Heart left ventricle (tissue), 16 donors: ENCODE results near the gene CYP26A1. TPM values are rescaled to one million over a fixed set of nuclear protein-coding genes. Genes with fewer than 3 reads are reported as not detected.

Experiments
- ATAC-seq, 4 donors: fragments of 200-7000 bp; cut with Tn5 transposase; one replicate each; pipeline ENCODE4 v1.9.1; 2020 to 2022; ENCODE audit warnings: moderate library complexity in 4 of 4, mild to moderate bottlenecking in 3 of 4, moderate number of reproducible peaks in 1 of 4
- DNase-seq, 5 donors: peaks; one replicate each; pipeline ENCODE4 v3.0.0-alpha.2; 2020
- H3K27ac ChIP-seq, 12 donors: fragments of 200-600 bp; sonication (generic) in 4 of 12; one replicate each; pipeline versions ENCODE4 v1.5.0 to v1.8.0; 2016 to 2022; ENCODE audit warnings: mild to moderate bottlenecking in 2 of 12
- H3K27me3 ChIP-seq, 9 donors: fragments of 200-600 bp; sonication (generic) in 2 of 9; one replicate each; pipeline versions ENCODE4 v1.5.1 to v1.8.0; 2016 to 2022; ENCODE audit warnings: mild to moderate bottlenecking in 3 of 9
- H3K36me3 ChIP-seq, 9 donors: fragments of 200-600 bp; sonication (generic) in 2 of 9; one replicate each; pipeline versions ENCODE4 v1.5.0 to v1.8.0; 2018 to 2022; ENCODE audit warnings: mild to moderate bottlenecking in 2 of 9
- H3K4me1 ChIP-seq, 12 donors: fragments of 200-600 bp; sonication (generic) in 4 of 12; one replicate each; pipeline versions ENCODE4 v1.5.0 to v1.8.0; 2016 to 2022; ENCODE audit warnings: mild to moderate bottlenecking in 3 of 12
- H3K4me3 ChIP-seq, 12 donors: fragments of 200-600 bp; sonication (generic) in 4 of 12; one replicate each; pipeline versions ENCODE4 v1.5.0 to v1.8.0; 2017 to 2022; ENCODE audit warnings: mild to moderate bottlenecking in 9 of 12, moderate library complexity in 4 of 12
- H3K9me3 ChIP-seq, 12 donors: fragments of 200-600 bp; sonication (generic) in 4 of 12; one replicate each; pipeline versions ENCODE4 v1.5.0 to v1.8.0; 2016 to 2022; ENCODE audit warnings: mild to moderate bottlenecking in 1 of 12
- CTCF ChIP-seq, 12 donors: fragments of 200-600 bp; sonication (generic) in 4 of 12; IDR thresholded peaks; one replicate each; pipeline versions ENCODE4 v1.5.0 to v1.8.0; 2018 to 2022; ENCODE audit warnings: antibody characterized with exemption in 12 of 12, mild to moderate bottlenecking in 5 of 12
- POLR2A ChIP-seq, 2 donors: fragments of 450-650 bp; IDR thresholded peaks; one replicate each; pipeline ENCODE4 v1.6.1; 2017; ENCODE audit warnings: antibody characterized with exemption in 2 of 2, mild to moderate bottlenecking in 2 of 2, moderate library complexity in 2 of 2
- WGBS, 4 donors: extraction: QIAGEN DNeasy Blood & Tissue Kit in 2 of 4; methylation state at CpG; one replicate each; pipeline versions ENCODE4 v1.1.5 to v1.1.7; 2013 to 2018; 5-methylcytosine and 5-hydroxymethylcytosine counted together
- intact Hi-C, 10 donors: fragments of 100-400 bp; cut with DNase I; formaldehyde crosslinking; loops; one replicate each; pipeline versions ENCODE4 v1.11.1 to v1.14.2; 2022
- long read RNA-seq, 3 donors: library from polyadenylated mRNA; unstranded; transcript quantifications; one replicate each; pipeline ENCODE4 v2.0.0, GENCODE V29; 2020 to 2021
- polyA plus RNA-seq, 2 donors: library from polyadenylated mRNA; stranded (reverse); fragments of 200-250 nt; gene quantifications; one replicate each; pipeline ENCODE4 v1.2.3, GENCODE V29; 2013
- total RNA-seq, 9 donors: library from RNA; depleted of rRNA in 2 of 9; stranded (reverse); fragments of >200 nt in 2 of 9; fragmentation: NEBNext Ultra II Directional in 3 of 9; extraction: Animal tissue kit (Norgen Biotek cat#: 25700) in 3 of 9; gene quantifications; one replicate each; pipeline versions ENCODE4 v1.1.0 to v1.2.4, GENCODE V29; 2016 to 2023
- donor health status: ischemic (EF 13 %, LVEDD 7.1; RV severe dilation, severe dysfunction).
- donor health status: healthy with polysubstance abuse.
- donor health status: DM: no; HTN: yes; CAD: no.
- donor health status: DM: no; HTN: no; CAD: no.
- donor health status: ischemic (EF 25% LVEDD 6.9; RV normal size, moderate dysfunction).
- donor health status: ischemic (EF 25% LVEDD 5.7; RV mildly dilated, moderate dysfunction).
- donor health status: healthy.
- donor health status: DM: yes; HTN: yes; CAD: no.
- donor health status: ischemic (EF 35%, LVEDD 5.7; RV mildly dilated, moderate dysfunction).
- donor health status: nonischemic (EF 11% LVEDD 7.7; RV severe dilation, severe dysfunction).
- donor health status: DM: yes; HTN: yes; CAD: no.
- donor health status: PGD.
- donor health status: ischemic (EF 29% LVEDD 5.4; RV normal size, mild dysfunction).
- donor health status: nonischemic (EF 23%, LVEDD 6.1; RV moderate dilation, normal function).

CYP26A1 gene, protein sequence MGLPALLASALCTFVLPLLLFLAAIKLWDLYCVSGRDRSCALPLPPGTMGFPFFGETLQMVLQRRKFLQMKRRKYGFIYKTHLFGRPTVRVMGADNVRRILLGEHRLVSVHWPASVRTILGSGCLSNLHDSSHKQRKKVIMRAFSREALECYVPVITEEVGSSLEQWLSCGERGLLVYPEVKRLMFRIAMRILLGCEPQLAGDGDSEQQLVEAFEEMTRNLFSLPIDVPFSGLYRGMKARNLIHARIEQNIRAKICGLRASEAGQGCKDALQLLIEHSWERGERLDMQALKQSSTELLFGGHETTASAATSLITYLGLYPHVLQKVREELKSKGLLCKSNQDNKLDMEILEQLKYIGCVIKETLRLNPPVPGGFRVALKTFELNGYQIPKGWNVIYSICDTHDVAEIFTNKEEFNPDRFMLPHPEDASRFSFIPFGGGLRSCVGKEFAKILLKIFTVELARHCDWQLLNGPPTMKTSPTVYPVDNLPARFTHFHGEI
- total RNA-seq: not detected
- polyA plus RNA-seq: not detected
- long read RNA-seq, donor 1: 0 reads
- long read RNA-seq, donor 2: 0 reads
- long read RNA-seq, donor 3: 0 reads

GRCh38 chr10:93073539-93074146, at the start of gene CYP26A1:
Gene CYP26A1 (plus strand): TSS chr10:93073893. CDS start chr10:93073935, 42 bp downstream.
- Histone ChIP-seq H3K4me1 (peaks cover 5 to 41% (median 26%) of the 10 kb centered on the region in 12 donors), H3K27ac (no peak within 1 kb of the TSS), H3K27me3 (peaks cover 28 to 95% (median 70%) of the 10 kb centered on the region in 9 donors), H3K36me3 (no peaks in the 10 kb centered on the region), H3K9me3 (no peaks in the 10 kb centered on the region), H3K4me3 (peak within 1 kb of the TSS; percentile 23 to 49 (median 39))
- 0 to 1% (median 1%) methylated on average over 28 to 52 of the region's 52 CpGs for WGBS, 4 donors
- intact Hi-C loops: loop anchor here in 1 of 10 donors (10.0 kb wide), 1 partner anchor 281 kb away; no protein-coding TSS in a partner anchor
- ATAC-seq (peak in 1 of 4 donors; percentile 23), DNase-seq (no peak)
- TF ChIP-seq CTCF (IDR thresholded peaks at IDR 0.05) (no peak), POLR2A (IDR thresholded peaks at IDR 0.05) (no peak)

- no peak for TF ChIP-seq CTCF (IDR thresholded peaks at IDR 0.05)
- no peak for TF ChIP-seq POLR2A (IDR thresholded peaks at IDR 0.05)
- ATAC-seq: no peak
- Histone ChIP-seq H3K36me3 (peaks cover 0 to 21% (median 0%) of the 10 kb centered on the region in 9 donors), H3K4me1 (no peaks in the 10 kb centered on the region), H3K27ac (no peak overlapping the region), H3K9me3 (peaks cover 0 to 12% (median 4%) of the 10 kb centered on the region in 12 donors), H3K27me3 (no peaks in the 10 kb centered on the region), H3K4me3 (no peak overlapping the region)
- 85 to 93% (median 90%) methylated on average over 2 of the region's 2 CpGs for WGBS, 4 donors
- intact Hi-C loops: no loop called here
- DNase-seq: no peak
Observed at GRCh38 chr10:93026072-93026471, 47.6 kb upstream of the CYP26A1 start.

DNA sequence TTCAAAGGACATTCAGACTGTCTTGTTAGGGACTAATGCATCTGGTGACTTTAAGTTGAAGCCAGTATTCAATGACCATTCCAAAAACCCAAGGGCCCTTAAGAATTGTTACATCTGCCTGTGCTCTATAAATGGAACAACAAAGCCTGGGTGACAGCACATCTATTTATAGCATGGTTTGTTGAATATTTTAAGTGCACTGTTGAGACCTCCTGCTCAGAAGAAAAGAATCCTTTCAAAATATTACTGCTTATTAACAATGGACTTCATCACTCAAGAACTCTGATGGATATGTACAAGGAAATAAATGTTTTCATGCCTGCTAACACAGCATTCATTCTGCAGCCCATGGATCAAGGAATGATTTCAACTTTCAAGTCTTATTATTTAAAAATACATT, 46.2 kb upstream of the CYP26A1 start:
- DNase-seq (no peak), ATAC-seq (no peak)
- TF ChIP-seq CTCF (IDR thresholded peaks at IDR 0.05) (no peak), POLR2A (IDR thresholded peaks at IDR 0.05) (no peak)
- Histone ChIP-seq H3K27ac (no peak overlapping the region), H3K4me3 (no peak overlapping the region), H3K27me3 (no peaks in the 10 kb centered on the region), H3K9me3 (peaks cover 0 to 12% (median 4%) of the 10 kb centered on the region in 12 donors), H3K36me3 (peaks cover 0 to 21% (median 0%) of the 10 kb centered on the region in 9 donors), H3K4me1 (no peaks in the 10 kb centered on the region)
- intact Hi-C loops: no loop called here

DNA sequence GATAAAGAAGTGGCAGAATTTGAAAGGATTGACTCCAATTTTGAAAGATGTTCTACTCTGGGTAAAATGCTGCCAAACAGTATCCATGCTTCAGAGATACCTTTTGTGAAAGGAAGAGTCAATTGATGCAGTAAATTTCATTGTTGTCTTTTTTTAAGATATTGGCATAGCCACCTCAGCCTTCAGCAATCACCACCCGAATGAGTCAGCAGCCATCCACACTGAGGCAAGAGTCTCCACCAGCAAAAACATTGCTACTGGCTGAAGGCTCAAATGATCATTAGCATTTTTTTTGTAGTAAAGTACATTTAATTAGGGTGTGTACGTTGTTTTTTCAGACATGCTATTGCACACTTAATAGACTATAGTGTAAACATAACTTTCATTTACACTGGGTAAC, 44.8 kb upstream of the CYP26A1 start:
- Histone ChIP-seq H3K27ac (no peak overlapping the region), H3K4me1 (no peaks in the 10 kb centered on the region), H3K9me3 (peaks cover 0 to 12% (median 4%) of the 10 kb centered on the region in 12 donors), H3K4me3 (no peak overlapping the region), H3K36me3 (peaks cover 0 to 21% (median 0%) of the 10 kb centered on the region in 9 donors), H3K27me3 (no peaks in the 10 kb centered on the region)
- intact Hi-C loops: no loop called here
- DNase-seq (no peak), ATAC-seq (no peak)
- TF ChIP-seq POLR2A (IDR thresholded peaks at IDR 0.05): no peak
- TF ChIP-seq CTCF (IDR thresholded peaks at IDR 0.05): no peak
- WGBS, 4 donors: 88 to 95% (median 94%) methylated on average over 2 of the region's 2 CpGs
